Measurements from ENCODE around the gene OR6B1.

- TF ChIP-seq POLR2A (IDR thresholded peaks at IDR 0.05) (no peak), CTCF (IDR thresholded peaks at IDR 0.05) (no peak)
These were observed 6.2 kb upstream of the OR6B1 start for GRCh38 chr7:143993924-143994323.

Data from esophagus squamous epithelium (tissue), 4 donors.